ENCODE results near the gene KLF6. TPM values are rescaled to one million over a fixed set of nuclear protein-coding genes. Genes with fewer than 3 reads are reported as not detected.

The KLF6 gene
- polyA plus RNA-seq, 1 of the 3 experiments (the other 2 are of a cell fraction) = 148 TPM

- TF ChIP-seq, protein P1, sequence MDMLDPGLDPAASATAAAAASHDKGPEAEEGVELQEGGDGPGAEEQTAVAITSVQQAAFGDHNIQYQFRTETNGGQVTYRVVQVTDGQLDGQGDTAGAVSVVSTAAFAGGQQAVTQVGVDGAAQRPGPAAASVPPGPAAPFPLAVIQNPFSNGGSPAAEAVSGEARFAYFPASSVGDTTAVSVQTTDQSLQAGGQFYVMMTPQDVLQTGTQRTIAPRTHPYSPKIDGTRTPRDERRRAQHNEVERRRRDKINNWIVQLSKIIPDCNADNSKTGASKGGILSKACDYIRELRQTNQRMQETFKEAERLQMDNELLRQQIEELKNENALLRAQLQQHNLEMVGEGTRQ (IDR thresholded peaks at IDR 0.05; ENCODE audit: borderline replicate concordance, low read depth, low read length) = no peak
- no peak for TF ChIP-seq EP300 (IDR thresholded peaks at IDR 0.05; ENCODE audit: borderline replicate concordance in 1 of 2, low read depth in 1 of 2, low read length in 1 of 2)
These were observed 37.7 kb upstream of the KLF6 start (continued) for GRCh38 chr10:3822541-3823330.

DNA sequence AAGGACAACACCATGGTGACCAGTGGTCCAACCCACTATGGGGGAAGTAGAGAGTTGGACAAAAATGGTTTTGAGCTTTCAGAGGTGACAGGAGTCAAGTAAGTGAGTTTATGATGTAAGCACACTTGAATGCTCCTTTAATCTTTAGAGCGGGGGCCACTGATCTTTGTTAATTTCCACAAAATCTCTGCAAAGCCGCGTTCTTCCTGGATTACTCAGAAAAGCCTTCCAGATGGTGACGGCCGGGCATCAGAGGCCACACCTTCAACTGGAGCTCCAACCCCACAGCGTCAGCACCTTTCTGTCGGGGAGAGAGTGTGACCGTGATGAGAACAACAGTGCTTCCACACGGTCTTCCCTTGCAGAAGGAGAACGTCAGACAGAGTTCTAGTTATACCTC lies 35.2 kb upstream of the KLF6 start:
- Histone ChIP-seq H3K9ac (no peak overlapping the region), H3K27ac (ENCODE audit: low read depth in 2 of 2, low read length in 1 of 2) (no peak overlapping the region), H3K9me3 (no peaks in the 10 kb centered on the region), H3K4me2 (no peak overlapping the region), H3K9me2 (no peaks in the 10 kb centered on the region), H3K4me1 (ENCODE audit: control insufficient read depth in 1 of 2, insufficient read depth in 2 of 2, low read depth in 1 of 2, low read length in 1 of 2) (peaks cover 0 to 2% of the 10 kb centered on the region in 2 experiments; a peak in 1 of 4 replicates), H3K27me3 (ENCODE audit: insufficient read depth) (no peaks in the 10 kb centered on the region), H3K79me2 (ENCODE audit: insufficient read depth) (no peaks in the 10 kb centered on the region), H3K4me3 (ENCODE audit: low read depth in 2 of 2, low read length in 1 of 2) (no peak overlapping the region), H2AFZ (ENCODE audit: low read depth) (no peak overlapping the region), H3K36me3 (replicated peaks in 1 of 2; ENCODE audit: control insufficient read depth in 1 of 2, insufficient read depth in 2 of 2, low read length in 1 of 2) (no peaks in the 10 kb centered on the region), H4K20me1 (ENCODE audit: insufficient read depth) (no peaks in the 10 kb centered on the region), H3F3A (replicated peaks; ENCODE audit: insufficient read depth) (no peaks in the 10 kb centered on the region)
- TF ChIP-seq, protein P1 (IDR thresholded peaks at IDR 0.05; ENCODE audit: borderline replicate concordance, low read depth, low read length) = no peak
- TF ChIP-seq FOXJ3 (CRISPR knock-in tag; IDR thresholded peaks at IDR 0.05) (no peak), MEF2A (IDR thresholded peaks at IDR 0.05; ENCODE audit: borderline replicate concordance, low read depth) (no peak), MXI1 (IDR thresholded peaks at IDR 0.05; ENCODE audit: low read depth, low read length) (no peak), TAF1 (IDR thresholded peaks at IDR 0.05; ENCODE audit: borderline replicate concordance, low read depth, low read length) (no peak), TCF12 (IDR thresholded peaks at IDR 0.05) (no peak), GABPA (IDR thresholded peaks at IDR 0.05; ENCODE audit: low read depth) (no peak), RAD21 (IDR thresholded peaks at IDR 0.05; ENCODE audit: low read length) (no peak), GATA2 (CRISPR knock-in tag; IDR thresholded peaks at IDR 0.05) (no peak), CHD2 (IDR thresholded peaks at IDR 0.05; ENCODE audit: low read length, partially characterized antibody) (no peak), FOXM1 (IDR thresholded peaks at IDR 0.05; ENCODE audit: low read depth) (no peak), SMC3 (IDR thresholded peaks at IDR 0.05; ENCODE audit: low read depth, low read length) (no peak), YY1 (IDR thresholded peaks at IDR 0.05; ENCODE audit: low read depth) (no peak), RXRA (IDR thresholded peaks at IDR 0.05; ENCODE audit: borderline replicate concordance, low read depth) (no peak), RFX5 (IDR thresholded peaks at IDR 0.05; ENCODE audit: low read length) (no peak), JUND (IDR thresholded peaks at IDR 0.05) (no peak), POLR2AphosphoS5 (IDR thresholded peaks at IDR 0.05; ENCODE audit: low read depth, low read length) (no peak), NFIC (IDR thresholded peaks at IDR 0.05; ENCODE audit: borderline replicate concordance) (no peak)
- TF ChIP-seq, protein P2, sequence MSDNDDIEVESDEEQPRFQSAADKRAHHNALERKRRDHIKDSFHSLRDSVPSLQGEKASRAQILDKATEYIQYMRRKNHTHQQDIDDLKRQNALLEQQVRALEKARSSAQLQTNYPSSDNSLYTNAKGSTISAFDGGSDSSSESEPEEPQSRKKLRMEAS (IDR thresholded peaks at IDR 0.05; ENCODE audit: low read depth) = no peak
- TF ChIP-seq, protein P3, sequence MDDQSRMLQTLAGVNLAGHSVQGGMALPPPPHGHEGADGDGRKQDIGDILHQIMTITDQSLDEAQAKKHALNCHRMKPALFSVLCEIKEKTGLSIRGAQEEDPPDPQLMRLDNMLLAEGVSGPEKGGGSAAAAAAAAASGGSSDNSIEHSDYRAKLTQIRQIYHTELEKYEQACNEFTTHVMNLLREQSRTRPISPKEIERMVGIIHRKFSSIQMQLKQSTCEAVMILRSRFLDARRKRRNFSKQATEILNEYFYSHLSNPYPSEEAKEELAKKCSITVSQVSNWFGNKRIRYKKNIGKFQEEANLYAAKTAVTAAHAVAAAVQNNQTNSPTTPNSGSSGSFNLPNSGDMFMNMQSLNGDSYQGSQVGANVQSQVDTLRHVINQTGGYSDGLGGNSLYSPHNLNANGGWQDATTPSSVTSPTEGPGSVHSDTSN (IDR thresholded peaks at IDR 0.05) = no peak
- 96% methylated on average over 10 of the region's 10 CpGs for WGBS (ENCODE audit: low lambda C conversion rate)
- CTCF ChIA-PET = no interaction called here
- DNase-seq = no peak
- POLR2A ChIA-PET = no interaction called here

All from SK-N-SH (cell line).